ENCODE data around the gene HLF.

DNA sequence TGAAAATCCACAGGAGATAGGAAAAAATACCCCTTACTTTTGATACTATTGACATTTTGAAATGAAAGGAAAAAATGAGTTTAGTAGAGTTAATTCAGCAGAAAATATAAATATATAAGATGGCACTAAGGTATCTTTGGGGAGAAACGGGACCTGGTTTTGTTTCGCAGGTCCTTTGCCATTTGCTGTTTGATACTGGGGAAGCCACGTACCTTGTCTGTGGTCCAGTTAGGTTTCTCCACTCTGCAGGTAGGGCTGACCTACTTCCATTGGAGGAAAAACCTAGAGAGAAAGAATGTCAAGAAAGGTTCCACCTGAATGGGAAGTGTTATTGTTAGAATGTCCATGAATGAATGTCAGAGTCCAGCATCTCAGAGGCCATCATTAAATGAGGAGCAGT is 48.1 kb downstream of the HLF start:
- TF ChIP-seq POLR2A (IDR thresholded peaks at IDR 0.05): no peak
- TF ChIP-seq, protein P1, sequence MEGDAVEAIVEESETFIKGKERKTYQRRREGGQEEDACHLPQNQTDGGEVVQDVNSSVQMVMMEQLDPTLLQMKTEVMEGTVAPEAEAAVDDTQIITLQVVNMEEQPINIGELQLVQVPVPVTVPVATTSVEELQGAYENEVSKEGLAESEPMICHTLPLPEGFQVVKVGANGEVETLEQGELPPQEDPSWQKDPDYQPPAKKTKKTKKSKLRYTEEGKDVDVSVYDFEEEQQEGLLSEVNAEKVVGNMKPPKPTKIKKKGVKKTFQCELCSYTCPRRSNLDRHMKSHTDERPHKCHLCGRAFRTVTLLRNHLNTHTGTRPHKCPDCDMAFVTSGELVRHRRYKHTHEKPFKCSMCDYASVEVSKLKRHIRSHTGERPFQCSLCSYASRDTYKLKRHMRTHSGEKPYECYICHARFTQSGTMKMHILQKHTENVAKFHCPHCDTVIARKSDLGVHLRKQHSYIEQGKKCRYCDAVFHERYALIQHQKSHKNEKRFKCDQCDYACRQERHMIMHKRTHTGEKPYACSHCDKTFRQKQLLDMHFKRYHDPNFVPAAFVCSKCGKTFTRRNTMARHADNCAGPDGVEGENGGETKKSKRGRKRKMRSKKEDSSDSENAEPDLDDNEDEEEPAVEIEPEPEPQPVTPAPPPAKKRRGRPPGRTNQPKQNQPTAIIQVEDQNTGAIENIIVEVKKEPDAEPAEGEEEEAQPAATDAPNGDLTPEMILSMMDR (IDR thresholded peaks at IDR 0.05): no peak
- no peak for TF ChIP-seq EP300 (IDR thresholded peaks at IDR 0.05)
- TF ChIP-seq POLR2AphosphoS5 (IDR thresholded peaks at IDR 0.05): no peak

All from upper lobe of left lung (tissue), 4 donors.